Esophagus muscularis mucosa (tissue), 3 donors: ENCODE measurements around the gene C1QTNF4.

Experiments used
- POLR2AphosphoS5 ChIP-seq, 2 donors: sonication (generic); formaldehyde crosslinking; IDR thresholded peaks; one replicate each; pipeline ENCODE4 v1.6.1; 2017; ENCODE audit warnings: antibody characterized with exemption in 2 of 2
- TF ChIP-seq, protein P1 (sequence below), 3 experiments: fragments of 200-600 bp in 2 of 3; fragments of 450-650 bp in 1 of 3; sonication (generic) in 2 of 3; IDR thresholded peaks; one replicate each; pipeline ENCODE4 v1.5.1; 2017 to 2019; ENCODE audit warnings: antibody characterized with exemption in 3 of 3, mild to moderate bottlenecking in 2 of 3, moderate library complexity in 1 of 3

DNA sequence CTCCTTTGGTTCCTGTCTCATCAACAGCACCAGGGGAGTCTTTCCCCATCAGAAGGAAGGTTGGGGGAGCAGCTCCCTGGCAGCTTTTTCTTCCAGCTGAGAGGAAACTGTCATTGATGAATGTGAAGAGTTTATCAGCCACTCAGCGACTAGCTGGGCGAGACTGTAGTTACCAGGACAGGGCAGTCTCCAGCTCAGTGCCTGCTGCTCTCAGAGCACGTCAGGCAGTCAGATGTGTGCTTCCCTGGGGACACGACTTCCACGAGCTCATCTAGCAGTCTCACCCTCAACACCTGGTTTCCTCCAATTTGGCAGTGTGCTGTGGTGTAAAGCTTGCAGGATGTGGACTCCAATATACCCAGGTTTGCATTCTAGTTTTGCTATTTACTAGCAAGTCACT, 12.5 kb upstream of the C1QTNF4 start:
- no peak for TF ChIP-seq POLR2AphosphoS5 (IDR thresholded peaks at IDR 0.05)
- TF ChIP-seq, protein P1, sequence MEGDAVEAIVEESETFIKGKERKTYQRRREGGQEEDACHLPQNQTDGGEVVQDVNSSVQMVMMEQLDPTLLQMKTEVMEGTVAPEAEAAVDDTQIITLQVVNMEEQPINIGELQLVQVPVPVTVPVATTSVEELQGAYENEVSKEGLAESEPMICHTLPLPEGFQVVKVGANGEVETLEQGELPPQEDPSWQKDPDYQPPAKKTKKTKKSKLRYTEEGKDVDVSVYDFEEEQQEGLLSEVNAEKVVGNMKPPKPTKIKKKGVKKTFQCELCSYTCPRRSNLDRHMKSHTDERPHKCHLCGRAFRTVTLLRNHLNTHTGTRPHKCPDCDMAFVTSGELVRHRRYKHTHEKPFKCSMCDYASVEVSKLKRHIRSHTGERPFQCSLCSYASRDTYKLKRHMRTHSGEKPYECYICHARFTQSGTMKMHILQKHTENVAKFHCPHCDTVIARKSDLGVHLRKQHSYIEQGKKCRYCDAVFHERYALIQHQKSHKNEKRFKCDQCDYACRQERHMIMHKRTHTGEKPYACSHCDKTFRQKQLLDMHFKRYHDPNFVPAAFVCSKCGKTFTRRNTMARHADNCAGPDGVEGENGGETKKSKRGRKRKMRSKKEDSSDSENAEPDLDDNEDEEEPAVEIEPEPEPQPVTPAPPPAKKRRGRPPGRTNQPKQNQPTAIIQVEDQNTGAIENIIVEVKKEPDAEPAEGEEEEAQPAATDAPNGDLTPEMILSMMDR (IDR thresholded peaks at IDR 0.05), result no peak
